Measurements from ENCODE around the gene CBARP. TPM values are rescaled to one million over a fixed set of nuclear protein-coding genes. Genes with fewer than 3 reads are reported as not detected.

CBARP gene
- total RNA-seq, 1 experiment from 2014 or later, result 1.9 TPM

DNA sequence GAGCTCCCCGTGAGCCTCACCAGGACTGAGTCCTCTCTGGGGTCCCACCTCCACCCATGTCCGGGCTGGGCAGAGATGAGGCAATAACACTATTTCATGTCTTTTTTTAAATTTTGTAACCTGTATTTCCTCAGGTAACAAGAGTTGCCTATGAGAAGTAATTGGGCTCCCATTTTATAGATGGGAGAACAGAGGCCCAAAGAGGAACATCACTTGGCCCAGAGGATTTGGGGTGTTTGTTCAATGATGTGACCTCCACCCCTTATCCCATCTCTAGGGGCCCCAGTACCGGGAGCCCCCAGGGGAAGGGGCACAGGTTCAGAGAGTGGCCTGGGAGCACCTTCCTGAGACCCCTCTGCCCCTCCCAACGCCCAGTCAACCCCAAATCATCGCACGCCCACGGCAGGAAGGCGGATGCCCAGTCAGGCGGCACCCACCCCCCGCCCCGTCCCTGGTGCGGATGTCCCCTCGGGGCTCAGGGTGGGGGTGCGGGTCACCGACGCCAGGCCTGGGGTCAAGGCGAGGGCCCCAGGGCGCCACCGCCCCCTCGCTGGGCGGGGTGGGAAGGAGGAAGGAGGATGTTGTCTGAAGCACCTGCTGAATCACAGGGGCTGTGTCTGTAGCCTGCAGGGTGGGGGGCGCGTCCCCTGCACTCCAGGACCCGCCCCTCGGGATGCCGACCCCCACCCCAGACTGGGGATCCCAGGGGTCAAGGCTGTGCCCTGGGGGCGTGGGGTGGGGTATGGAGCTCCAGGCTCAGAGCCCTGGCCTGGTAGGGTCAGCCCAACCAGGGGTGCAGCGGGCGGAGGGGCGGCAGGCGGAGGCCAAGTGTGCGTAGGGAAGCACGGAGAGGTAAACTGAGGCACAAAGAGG, 22.3 kb upstream of the CBARP start:
- H4K20me1 ChIP-seq (ENCODE audit: insufficient read depth), result peaks cover 9% of the 10 kb centered on the region; the same call in 1 of the 2 replicates
- CTCF ChIA-PET, result no interaction called here

GRCh38 chr19:1259206-1259875, 21.5 kb upstream of the CBARP start:
- intact Hi-C loops (cut with micrococcal nuclease; ENCODE audit: unreplicated experiment), result no loop called here
- H3K9me3 ChIP-seq (ENCODE audit: insufficient read depth, low read depth), result no peaks in the 10 kb centered on the region
- ChIA-PET CTCF (no interaction called here), POLR2A (ENCODE audit: unreplicated experiment) (interaction anchor here (0.5 kb wide), 1 partner anchor 10 kb away, joined by 4 read pairs; the partner anchor contains the start of gene CIRBP)
- peak overlapping the region; percentile 42; the same call in 1 of the 2 replicates for H3K4me3 ChIP-seq
- peak; percentile 77 to 85 for DNase-seq
- H3K36me3 ChIP-seq (ENCODE audit: low read depth), result peaks cover 2% of the 10 kb centered on the region; the same call in 1 of the 2 replicates
- peak overlapping the region; percentile 92 for H3K27ac ChIP-seq
- peaks cover 37% of the 10 kb centered on the region for H3K79me2 ChIP-seq (ENCODE audit: low read depth)
- H3K4me2 ChIP-seq, result peak overlapping the region; percentile 74
- H3K4me1 ChIP-seq (replicated peaks; ENCODE audit: insufficient read depth), result peaks cover 51% of the 10 kb centered on the region
- peaks cover 66% of the 10 kb centered on the region for H3F3A ChIP-seq (ENCODE audit: insufficient read depth, low read depth)
- H4K20me1 ChIP-seq (ENCODE audit: insufficient read depth), result peaks cover 9% of the 10 kb centered on the region; the same call in 1 of the 2 replicates
- H3K27me3 ChIP-seq (ENCODE audit: insufficient read depth, low read depth), result no peaks in the 10 kb centered on the region
- TF ChIP-seq, protein P1, sequence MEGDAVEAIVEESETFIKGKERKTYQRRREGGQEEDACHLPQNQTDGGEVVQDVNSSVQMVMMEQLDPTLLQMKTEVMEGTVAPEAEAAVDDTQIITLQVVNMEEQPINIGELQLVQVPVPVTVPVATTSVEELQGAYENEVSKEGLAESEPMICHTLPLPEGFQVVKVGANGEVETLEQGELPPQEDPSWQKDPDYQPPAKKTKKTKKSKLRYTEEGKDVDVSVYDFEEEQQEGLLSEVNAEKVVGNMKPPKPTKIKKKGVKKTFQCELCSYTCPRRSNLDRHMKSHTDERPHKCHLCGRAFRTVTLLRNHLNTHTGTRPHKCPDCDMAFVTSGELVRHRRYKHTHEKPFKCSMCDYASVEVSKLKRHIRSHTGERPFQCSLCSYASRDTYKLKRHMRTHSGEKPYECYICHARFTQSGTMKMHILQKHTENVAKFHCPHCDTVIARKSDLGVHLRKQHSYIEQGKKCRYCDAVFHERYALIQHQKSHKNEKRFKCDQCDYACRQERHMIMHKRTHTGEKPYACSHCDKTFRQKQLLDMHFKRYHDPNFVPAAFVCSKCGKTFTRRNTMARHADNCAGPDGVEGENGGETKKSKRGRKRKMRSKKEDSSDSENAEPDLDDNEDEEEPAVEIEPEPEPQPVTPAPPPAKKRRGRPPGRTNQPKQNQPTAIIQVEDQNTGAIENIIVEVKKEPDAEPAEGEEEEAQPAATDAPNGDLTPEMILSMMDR (conservative IDR thresholded peaks at IDR 0.05), result no peak
- TF ChIP-seq EZH2 (IDR thresholded peaks at IDR 0.05; ENCODE audit: low read depth), result no peak
- BruUV-seq (replicated peaks), result TSS peak; percentile 78
- no peak overlapping the region for H2AFZ ChIP-seq
- no peaks in the 10 kb centered on the region for H3K9me2 ChIP-seq (ENCODE audit: insufficient read depth)

More for the DNA sequence above, 22.3 kb upstream of the CBARP start:
- Histone ChIP-seq H3K4me2 (peak overlapping the region; percentile 74), H3K4me3 (peak overlapping the region; percentile 40; the same call in 1 of the 2 replicates), H3K36me3 (ENCODE audit: low read depth) (no peaks in the 10 kb centered on the region; the same call in 1 of the 2 replicates), H3K27me3 (ENCODE audit: insufficient read depth, low read depth) (no peaks in the 10 kb centered on the region), H3F3A (ENCODE audit: insufficient read depth, low read depth) (peaks cover 62% of the 10 kb centered on the region), H3K9me2 (ENCODE audit: insufficient read depth) (no peaks in the 10 kb centered on the region), H3K4me1 (replicated peaks; ENCODE audit: insufficient read depth) (peaks cover 57% of the 10 kb centered on the region), H2AFZ (no peak overlapping the region), H3K79me2 (ENCODE audit: low read depth) (peaks cover 30% of the 10 kb centered on the region), H3K27ac (peak overlapping the region; percentile 92), H3K9me3 (ENCODE audit: insufficient read depth, low read depth) (no peaks in the 10 kb centered on the region)
- no TSS peak for BruUV-seq (replicated peaks)
- POLR2A ChIA-PET (ENCODE audit: unreplicated experiment), result interaction anchor here (0.5 kb wide), 1 partner anchor 9 kb away, joined by 4 read pairs; the partner anchor contains the start of gene CIRBP
- intact Hi-C loops (cut with micrococcal nuclease; ENCODE audit: unreplicated experiment), result no loop called here
- TF ChIP-seq, protein P1 (conservative IDR thresholded peaks at IDR 0.05), result no peak
- no peak for TF ChIP-seq EZH2 (IDR thresholded peaks at IDR 0.05; ENCODE audit: low read depth)
- DNase-seq, result peak; percentile 65 to 82

DNA sequence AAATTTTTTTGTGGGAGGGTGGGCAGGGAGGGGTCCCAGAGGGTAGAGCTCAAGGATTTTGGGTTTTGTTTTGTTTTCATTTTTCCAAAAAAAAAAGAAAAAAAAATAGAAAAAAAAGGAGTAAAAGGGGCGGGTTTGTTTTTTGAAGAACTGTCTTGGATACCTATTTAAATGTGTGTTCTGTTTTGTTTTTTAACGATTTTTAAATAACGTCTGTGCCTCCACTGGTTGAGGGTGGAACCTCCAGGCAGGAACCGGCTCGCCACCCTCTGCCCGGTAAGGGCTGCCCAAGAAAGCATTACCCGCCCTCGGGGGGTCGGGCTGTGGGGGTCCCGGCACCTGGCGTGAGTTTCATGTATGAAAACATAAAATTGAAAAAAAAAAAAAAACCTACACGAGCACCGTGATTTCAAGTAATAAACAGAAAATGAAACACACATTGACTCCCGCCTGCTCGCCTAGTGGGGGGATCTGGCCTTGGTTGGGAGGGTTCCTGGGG, 21.0 kb upstream of the CBARP start:
- ChIA-PET CTCF (interaction anchor here (0.7 kb wide), 1 partner anchor 43 kb away, joined by 3 read pairs; no protein-coding TSS in a partner anchor), POLR2A (ENCODE audit: unreplicated experiment) (no interaction called here)
- Histone ChIP-seq H4K20me1 (ENCODE audit: insufficient read depth) (peaks cover 10% of the 10 kb centered on the region; the same call in 1 of the 2 replicates), H3K79me2 (ENCODE audit: low read depth) (peaks cover 43% of the 10 kb centered on the region), H3K4me2 (peak overlapping the region; percentile 74), H3K27ac (peak overlapping the region; percentile 92), H3K27me3 (ENCODE audit: insufficient read depth, low read depth) (no peaks in the 10 kb centered on the region), H3K9me2 (ENCODE audit: insufficient read depth) (no peaks in the 10 kb centered on the region), H3K4me1 (replicated peaks; ENCODE audit: insufficient read depth) (peaks cover 53% of the 10 kb centered on the region), H3K4me3 (peak overlapping the region; percentile 42; the same call in 1 of the 2 replicates), H3F3A (ENCODE audit: insufficient read depth, low read depth) (peaks cover 67% of the 10 kb centered on the region), H3K36me3 (ENCODE audit: low read depth) (peaks cover 3% of the 10 kb centered on the region; the same call in 1 of the 2 replicates), H2AFZ (no peak overlapping the region), H3K9me3 (ENCODE audit: insufficient read depth, low read depth) (no peaks in the 10 kb centered on the region)
- DNase-seq, result no peak
- TF ChIP-seq EZH2 (IDR thresholded peaks at IDR 0.05; ENCODE audit: low read depth), result no peak
- TF ChIP-seq, protein P1 (conservative IDR thresholded peaks at IDR 0.05), result no peak
- intact Hi-C loops (cut with micrococcal nuclease; ENCODE audit: unreplicated experiment), result no loop called here
- no TSS peak for BruUV-seq (replicated peaks)

All from PC-9 (cell line).